ENCODE measurements around the gene MIER3.
"Not testable (repeated sequence)": the region's sequence is repeated elsewhere in the genome, so short reads cannot be mapped to it uniquely, and the experiment has no call there.

MIER3 gene, protein sequence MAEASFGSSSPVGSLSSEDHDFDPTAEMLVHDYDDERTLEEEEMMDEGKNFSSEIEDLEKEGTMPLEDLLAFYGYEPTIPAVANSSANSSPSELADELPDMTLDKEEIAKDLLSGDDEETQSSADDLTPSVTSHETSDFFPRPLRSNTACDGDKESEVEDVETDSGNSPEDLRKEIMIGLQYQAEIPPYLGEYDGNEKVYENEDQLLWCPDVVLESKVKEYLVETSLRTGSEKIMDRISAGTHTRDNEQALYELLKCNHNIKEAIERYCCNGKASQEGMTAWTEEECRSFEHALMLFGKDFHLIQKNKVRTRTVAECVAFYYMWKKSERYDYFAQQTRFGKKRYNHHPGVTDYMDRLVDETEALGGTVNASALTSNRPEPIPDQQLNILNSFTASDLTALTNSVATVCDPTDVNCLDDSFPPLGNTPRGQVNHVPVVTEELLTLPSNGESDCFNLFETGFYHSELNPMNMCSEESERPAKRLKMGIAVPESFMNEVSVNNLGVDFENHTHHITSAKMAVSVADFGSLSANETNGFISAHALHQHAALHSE

DNA sequence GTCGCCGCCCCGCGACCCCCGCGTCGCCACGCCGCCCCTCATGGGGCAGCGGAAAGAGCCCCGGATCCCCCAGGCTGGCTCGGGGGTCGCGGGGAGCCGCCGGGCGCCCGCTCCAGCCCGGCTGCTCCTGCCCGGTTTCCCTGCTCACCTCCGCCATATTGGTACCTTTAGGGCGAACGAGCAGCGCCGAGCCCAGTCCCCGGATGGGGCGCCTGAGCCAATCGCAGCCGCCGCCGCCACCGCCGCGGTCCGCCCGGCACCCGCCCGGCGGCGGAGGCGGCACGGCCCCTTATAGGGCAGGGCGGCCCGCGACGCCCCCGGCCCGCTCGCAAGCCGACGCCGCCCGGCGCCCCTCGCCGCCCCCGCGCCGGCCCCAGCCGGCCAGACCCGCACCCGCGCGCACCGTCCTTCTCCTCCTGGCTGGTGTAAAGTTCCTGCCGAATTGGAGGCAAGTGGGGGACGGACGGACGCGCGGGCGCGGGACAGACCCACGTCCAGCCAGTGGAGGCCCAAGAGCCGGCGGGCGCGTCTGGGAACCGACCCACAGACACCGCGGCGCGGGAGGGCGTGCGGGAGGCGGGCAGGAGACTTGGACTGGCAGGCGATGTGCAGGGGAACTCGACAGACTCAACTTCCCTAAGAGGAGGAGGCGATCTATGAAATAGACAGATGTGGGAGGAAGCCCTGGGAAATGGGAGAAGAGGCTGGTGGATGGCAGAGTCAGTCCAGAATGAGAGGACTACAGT lies at the start of gene MIER3:
Gene MIER3, minus strand, starts transcription at position 178 of the 746 bp plus-strand sequence. Its CDS starts 21 bp downstream, at position 157.
- peak; percentile 93 for DNase-seq

DNA sequence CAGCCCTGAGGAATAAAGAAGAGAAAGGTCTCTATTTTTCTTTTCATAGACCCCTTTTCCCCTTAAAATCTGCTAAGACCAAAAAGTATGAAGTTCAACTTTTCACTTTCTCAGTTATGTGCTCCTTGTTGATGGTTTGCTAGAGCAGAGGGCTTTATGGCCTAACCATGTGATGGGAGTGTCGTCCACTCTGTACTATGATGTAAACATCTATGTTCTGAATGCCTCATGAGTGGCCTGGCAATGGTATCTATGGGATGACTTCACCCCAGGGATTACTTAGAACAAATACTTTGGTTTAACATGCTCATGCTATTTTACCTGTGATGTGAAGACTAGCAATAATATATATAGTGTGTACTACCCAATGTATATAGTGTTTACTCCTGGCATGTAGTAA lies 43.7 kb upstream of the MIER3 start:
- no peak for DNase-seq

DNA sequence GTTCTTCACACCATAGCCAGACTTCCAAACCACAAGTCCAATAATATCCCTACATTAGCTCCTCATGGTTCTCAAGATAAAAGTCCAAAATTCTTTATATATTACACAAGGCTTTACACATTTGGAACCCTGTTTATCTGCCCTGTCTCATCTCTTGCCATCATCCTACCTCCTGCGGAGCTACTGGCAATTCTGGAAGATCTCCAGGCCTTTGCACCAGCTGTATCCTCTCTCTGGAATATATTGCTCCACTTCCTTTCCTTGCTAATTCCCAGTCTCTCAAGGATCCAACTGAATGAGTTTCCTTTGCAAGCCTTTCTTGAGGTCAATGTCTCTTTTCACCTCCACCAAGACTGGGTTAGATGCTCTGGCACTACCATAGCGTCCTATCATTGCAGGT lies 41.3 kb upstream of the MIER3 start:
- DNase-seq, result no peak

DNA sequence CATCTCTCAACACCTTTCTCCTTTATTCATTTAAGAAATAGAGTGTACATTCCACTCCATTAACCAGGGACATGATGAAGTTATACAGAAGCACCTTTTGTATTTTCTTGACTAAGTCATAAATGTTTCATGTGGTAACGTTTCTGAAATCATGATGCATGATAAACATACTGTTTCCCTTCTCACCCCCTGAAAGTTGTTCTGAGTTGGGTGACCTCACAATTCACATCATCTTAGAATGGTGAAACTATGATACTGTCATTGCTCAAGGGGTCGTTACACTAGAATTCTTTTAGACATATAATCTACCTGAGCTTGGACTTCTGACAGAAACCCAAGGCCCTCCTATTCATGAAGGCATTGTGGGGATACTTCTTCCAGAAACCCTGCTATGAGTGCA lies 37.8 kb upstream of the MIER3 start:
- no peak for DNase-seq

DNA sequence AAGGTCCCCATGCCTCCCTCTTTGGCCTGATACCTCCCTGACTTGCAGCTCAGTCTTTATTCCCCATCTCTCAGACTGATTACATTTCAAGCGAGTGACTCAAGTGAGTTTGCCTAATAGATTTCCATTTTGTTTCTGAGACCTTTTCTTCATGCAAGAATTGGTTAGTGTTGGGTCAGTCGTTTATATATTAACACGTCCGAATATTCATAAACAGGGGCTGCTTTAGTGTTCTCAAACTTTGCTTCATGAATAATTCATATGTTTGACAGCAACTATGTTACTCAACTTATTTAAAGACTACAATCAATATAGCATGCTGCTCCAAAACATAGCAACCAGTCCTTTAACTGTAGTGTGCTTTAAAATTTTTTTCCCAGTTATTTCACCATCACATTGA lies 36.6 kb upstream of the MIER3 start:
- no peak for DNase-seq

DNA sequence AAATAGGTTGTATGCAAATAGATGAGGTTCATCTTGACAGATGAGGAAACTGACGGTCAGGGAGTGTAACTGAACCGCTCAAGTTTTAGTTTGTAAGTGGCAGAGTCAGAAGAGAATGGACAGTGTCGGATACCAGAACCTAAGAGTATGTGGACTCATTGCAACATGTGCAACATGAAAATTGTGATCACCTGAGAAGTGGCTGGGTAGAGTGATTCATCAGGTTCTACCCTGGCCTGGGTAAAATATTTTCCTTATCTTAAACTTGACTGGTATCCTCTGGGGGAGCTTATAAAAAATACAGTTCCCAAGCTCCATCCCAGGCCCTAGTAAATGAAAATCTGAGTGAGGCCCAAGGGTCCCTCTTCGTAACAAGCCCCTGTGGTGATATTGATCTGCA lies 35.2 kb upstream of the MIER3 start:
- no peak for DNase-seq

DNA sequence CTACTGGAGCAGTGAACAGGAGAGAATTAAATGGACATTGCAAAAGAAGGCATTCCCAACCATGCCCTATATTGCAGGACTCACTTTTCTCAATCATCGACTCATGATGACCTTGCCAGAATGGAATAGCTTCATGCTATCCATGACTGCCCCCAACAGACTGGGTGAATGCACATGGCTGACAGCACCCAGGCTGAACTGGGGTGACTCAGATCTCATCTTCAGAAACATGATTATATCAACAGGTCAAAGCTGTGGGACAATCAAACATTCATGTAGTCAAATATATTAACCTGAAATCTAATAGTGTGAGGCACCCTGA lies 34.7 kb upstream of the MIER3 start:
- DNase-seq, result no peak

DNA sequence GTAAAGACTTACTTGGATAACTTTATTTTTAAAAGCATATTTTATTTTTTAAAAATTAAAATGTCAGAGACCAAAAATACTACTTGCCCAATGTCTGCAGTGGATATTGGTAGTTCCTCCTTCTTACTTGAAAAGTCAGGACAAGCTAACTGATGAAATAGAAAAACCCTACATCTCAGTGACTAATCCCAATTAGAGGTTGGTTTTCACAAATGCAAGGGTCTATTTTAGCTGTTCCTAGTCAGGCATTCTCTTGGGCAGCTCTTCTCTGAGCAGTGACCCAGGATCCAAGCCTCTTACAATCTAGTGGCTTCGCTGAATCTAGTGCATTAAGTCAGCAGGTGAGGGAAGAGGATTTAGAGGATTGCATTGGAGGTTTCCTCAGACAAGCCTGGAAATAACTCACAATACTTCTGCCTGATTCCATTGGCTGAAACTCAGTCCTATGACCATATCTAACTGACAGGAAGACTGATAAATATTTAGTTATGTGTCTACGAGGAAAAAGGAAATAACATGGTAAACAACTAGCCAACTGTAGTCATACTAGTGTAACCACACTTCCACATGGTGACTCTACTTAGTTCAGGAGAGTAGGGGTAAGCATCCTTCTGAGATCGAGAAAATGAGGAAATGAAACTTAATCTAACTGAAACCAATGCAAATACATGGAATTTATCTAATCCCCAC lies 34.2 kb upstream of the MIER3 start:
- DNase-seq, result no peak

DNA sequence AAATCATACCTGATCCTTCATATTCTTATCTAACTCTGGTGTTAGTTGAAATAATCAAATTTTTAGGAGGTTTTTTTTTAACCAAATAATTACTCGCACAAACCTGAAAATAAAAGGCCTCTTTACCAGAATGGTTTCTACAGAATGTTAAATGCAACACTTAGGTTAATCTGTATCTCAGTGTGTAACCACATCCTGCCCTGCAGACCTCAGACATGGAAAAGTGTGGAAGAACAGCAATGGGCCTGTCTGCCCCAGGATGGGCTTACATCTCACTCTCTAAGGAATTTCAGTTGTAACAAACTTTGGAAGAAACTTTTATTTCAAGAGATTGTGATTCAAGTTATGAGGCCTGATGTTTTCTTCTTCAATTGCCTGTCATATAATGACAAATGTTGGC lies 32.5 kb upstream of the MIER3 start:
- no peak for DNase-seq

DNA sequence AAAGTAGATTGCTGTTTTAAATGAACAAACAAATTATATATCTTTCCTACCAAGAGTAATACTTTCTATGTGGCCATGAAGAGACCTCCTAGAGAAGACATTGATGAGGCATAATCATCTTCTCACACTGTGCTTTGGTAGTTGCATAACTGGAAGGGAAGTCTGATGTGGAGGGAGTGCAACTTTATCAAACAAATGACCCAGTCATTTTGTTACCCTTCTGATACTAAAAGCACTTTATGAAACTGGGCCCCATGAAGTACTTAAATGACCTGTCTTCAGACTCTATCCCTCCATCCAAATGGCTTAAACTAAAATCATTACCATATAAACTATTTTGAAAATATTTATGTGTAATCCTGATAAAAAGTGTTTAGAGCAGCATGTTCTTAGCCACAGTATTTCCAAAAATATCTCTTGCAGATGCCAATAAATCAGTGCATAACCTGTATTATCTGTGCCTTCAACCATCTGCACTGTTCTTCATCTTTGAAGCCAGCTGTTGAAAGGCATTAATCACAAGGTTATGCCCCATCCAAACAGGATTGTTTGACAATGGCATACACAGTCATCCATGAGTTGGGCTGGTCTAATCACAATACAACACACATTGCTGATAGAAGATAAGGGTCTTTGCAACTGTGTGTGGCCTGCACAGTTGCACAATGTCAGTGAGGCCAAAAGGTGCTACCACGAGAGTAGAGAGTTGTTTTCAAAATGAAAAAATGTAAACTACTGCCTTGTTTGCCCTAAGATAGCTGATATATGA lies 31.9 kb upstream of the MIER3 start:
- DNase-seq, result no peak

DNA sequence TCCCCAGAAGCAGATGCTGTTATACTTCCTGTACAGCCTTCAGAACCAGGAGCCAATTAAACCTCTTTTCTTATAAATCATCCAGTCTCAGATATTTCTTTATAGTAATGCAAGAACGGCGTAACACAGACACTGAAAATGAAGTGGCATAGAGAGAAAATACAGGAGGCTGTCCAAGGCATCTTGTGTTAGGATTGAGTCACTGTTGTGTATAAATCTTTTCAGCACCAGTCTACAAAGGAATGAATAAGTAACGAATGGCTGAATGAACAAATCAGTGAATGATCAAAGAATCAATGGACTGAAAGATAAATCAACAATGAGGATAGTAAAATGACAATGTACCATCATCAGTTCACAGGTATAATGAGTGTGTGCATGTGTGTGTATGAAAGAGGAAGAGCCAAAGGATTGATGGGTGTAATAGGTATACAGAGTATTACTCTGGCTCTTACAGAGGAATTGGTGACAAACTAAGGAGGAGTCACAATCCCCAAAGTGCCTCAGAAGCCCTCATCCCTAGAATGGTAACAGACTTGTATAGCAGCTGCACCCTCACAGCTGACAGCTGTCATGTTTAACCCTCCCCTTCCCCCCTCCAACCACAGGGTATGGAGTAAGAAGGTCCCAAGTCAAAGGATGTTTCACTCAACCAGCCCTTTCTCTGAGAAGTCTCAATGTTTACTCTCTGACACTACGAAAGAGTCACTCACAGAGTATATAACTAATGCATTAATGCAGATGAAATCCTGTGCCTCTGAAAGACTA lies 29.8 kb upstream of the MIER3 start:
- DNase-seq, result no peak

DNA sequence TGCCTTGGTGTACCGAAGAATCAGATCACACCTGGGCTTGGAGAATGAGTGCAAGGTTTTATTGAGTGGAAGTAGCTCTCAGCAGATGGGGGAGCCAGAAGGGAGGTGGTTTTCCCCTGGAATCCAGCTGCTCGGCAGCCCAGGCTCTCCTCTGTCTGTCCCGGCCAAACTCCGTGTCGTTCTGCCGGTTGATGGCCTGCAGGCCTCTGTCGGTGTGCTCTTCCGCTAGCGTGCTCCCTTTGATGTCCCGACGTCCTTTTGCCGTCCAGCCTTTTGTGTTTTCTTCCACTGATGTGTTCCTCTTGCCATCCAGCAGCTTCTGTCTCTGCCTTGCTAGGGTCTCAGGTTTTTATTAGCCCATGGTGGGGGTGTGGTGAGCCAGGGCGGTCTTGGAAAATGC lies 28.0 kb upstream of the MIER3 start:
- no peak for DNase-seq

DNA sequence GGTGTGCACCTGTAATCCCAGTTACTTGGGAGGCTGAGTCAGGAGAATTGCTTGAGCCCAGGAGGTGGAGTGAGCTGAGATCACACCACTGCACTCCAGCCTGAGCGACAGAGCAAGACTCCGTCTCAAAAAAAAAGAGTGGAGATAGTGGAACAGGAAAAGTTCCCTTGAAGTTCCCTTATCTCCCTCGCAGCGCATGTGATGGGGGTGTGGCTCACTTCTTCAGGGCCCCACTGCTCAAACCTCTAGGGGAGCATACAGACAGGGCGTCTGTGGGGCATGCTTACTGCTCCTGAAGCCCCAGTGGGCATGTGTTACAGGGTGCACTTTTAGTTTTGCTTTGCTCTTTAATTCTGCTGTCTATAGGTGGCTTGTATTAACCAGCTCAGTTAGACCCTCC lies 27.6 kb upstream of the MIER3 start:
- not testable (repeated sequence) for DNase-seq

DNA sequence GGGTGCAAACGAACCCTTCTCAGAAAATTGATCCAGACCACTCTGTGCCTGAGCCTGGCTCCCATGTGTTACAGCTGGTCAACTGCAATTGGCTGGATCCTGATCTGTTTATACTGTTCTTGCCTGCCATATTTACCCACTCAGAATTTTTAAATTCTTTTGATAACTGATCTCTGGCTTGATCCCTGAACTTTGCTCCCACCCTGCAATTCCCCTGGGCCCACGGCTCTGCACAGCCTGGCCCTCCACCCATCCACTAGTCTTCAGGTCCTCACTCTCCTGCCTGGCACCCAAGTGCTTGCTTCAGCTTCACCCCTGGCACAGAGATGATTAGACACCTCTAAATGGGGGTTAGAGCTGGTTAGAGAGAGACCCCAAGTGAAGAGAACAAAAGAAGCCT lies 25.9 kb upstream of the MIER3 start:
- DNase-seq, result no peak

DNA sequence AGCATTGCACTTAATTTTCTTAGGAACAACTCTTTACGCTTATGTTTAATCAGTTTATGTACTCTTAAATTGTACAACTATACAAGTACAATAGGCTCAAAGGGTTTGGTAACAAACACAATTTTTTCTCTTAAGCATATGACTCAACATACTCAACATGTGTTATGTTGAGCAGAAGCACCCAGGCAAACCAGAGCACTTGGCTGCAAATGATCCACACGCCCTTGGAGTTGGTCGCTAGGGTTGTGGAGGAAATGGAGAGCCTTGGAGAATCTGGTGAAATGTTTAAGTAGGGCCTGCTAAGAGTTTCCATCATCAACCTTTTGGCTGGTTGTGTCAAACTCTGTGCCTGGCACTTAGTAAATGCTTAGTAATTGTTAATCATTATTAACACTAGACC lies 25.1 kb upstream of the MIER3 start:
- no peak for DNase-seq

DNA sequence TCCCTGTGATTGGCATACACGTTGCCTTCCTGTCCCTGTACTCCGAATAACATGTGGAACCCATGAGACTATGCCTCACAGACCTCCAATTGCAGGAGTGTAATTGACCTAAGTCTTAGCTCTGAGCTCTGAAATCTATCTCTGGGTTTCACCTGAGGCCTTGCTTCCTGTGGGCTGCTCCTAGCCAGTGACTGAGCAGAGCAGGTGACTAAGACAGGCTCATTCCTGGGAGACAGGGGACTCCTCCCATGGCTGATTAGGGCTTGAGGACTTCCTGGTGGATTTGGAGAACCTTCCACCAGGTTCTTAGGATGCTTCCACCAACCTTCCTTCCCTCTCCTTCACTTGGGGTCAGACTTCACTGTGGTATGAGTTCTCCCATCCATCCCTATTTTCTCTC lies 22.3 kb upstream of the MIER3 start:
- DNase-seq, result no peak

DNA sequence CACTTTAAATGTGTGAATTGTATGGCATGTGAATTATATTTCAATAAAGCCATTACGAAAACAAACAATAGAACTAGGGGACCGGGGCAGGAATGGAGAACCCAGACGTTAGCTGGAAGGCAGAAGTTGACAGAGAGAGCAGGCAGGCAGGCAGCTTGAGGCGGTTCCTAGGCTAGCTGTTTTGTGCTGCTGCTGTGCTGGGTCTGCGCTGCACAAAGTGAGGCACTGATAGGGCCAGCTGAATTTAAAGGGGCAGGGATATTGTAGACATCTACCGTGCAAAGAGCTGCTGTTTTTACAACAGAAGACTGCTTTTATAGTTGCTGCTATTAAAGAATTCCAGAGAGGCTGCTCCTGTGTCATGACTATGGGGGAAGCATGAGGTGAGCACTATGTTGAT lies 21.6 kb upstream of the MIER3 start:
- DNase-seq, result no peak

DNA sequence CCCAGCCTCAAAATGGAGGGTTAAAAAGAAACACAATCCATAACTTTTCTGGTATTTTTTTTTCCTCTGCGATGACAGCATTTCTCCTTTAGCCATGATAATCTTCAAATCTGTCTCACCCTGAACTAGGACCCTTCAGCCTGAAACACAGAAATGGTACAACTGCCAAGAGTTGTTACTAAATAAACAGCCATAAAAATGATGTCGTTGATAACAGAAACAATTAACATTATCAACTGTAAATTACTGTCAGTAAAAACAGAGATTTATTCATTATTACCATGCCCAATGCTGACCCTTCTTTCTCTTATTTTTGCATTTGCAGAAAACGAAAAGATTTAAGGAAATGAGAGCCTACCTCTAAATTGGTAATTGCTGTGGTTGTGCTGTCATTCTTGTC lies 19.4 kb upstream of the MIER3 start:
- no peak for DNase-seq

DNA sequence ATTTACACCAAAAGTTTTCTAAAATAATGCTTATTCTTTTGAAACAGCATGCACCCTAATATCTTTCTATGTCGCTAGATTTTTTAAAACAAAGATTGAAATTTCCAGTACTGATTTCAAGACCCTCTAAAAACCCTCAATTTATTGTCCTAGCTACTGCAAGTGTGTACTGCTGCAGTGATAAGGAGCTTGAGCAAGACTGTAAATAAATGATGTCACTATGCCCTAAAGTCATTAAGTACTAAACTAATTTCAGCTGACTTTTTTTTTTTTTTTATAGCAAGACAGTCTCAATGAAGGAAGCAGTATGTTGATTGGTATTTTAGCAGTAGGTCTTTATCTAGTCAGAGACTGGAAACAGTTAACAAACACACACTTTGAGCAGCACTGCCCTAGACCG lies 12.2 kb upstream of the MIER3 start:
- DNase-seq, result no peak

DNA sequence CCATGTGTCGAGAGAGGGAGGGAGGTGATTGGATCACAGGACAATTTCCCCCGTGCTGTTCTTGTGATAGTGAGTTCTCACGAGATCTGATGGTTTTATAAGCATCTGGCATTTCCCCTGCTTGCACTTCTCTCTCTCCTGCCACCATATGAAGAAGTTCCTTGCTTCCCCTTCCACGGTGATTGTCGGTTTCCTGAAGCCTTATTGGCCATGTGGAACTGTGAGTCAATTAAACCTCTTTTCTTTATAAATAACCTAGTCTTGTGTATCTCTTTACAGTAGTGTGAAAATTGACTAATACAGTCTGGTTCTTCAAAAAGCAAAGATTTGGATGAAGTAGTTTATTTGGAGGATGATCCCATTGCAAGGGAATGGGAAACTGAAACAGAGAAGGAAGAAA lies 11.3 kb upstream of the MIER3 start:
- no peak for DNase-seq

DNA sequence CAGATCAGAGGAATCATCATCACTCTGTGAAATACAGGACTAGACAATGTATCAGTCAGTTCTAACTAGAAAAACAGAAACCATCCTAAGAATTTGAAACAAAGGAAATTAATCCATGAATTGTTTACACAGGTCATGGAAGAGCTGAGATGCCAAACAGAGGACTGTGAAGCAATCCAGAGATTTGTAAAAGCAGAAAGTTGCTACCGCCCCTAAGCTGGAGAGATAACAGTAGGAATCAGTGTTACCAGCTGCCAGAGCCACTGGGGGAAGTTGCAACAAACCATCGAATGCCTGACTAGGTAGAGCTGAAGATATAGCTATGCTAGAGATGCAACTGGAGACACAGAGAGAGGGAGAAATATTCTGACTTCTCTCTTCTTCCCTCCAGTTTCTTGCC lies 10.4 kb upstream of the MIER3 start:
- DNase-seq, result no peak

DNA sequence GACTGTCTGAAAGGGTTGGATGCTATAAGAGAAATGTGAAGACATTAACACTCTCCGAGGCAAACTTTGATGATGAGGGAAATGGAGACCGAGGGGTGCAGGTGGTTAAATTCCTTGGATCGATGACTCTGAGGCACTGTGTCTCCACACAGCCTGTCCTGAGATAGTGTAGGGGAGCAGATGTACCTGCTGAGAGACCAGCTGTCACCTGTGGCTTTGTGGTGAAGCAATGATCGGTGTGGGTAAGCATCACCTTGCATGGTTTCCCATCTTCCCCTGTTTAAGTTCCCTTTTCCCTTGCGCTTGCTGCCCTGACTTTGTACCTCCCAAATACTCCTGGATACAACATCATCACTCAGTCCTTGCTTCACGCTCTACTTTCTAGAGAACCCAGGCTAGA lies 9.8 kb upstream of the MIER3 start:
- DNase-seq, result no peak
